WTC11 (cell line): ENCODE measurements around the gene BLOC1S5. TPM values are rescaled to one million over a fixed set of nuclear protein-coding genes. Genes with fewer than 3 reads are reported as not detected.

ENCODE experiments used
- ATAC-seq: fragments of 200-7000 bp; cut with Tn5 transposase; 2 replicates; pipeline ENCODE4 v1.10.0; 2021; ENCODE audit warnings: mild to moderate bottlenecking, moderate library complexity
- CTCF ChIA-PET: fragments of 300-600 bp; sonication (Branson Sonifier 250); formaldehyde crosslinking; loops from one replicate; lab custom pipeline; 2021; ENCODE audit warnings: antibody characterized with exemption; lab: Charles Lee
- POLR2A ChIA-PET: fragments of 350-600 bp; sonication (Branson Sonifier 250); formaldehyde crosslinking; loops from one replicate; lab custom pipeline; 2021; ENCODE audit warnings: antibody characterized with exemption; lab: Charles Lee
- DNase-seq: peaks from one replicate; pipeline ENCODE4 v3.0.0; 2021; ENCODE audit warnings: low spot score
- H3K27ac Mint-ChIP-seq: 2 replicates; pipeline ENCODE4 v1.8.0; 2021; ENCODE audit warnings: mixed read lengths
- H3K27me3 Mint-ChIP-seq: 2 replicates; pipeline ENCODE4 v1.8.0; 2021; ENCODE audit warnings: low read depth, mild to moderate bottlenecking, moderate library complexity, mixed read lengths
- H3K36me3 Mint-ChIP-seq: 2 replicates; pipeline ENCODE4 v1.8.0; 2021; ENCODE audit warnings: mixed read lengths
- H3K4me1 Mint-ChIP-seq: 2 replicates; pipeline ENCODE4 v1.8.0; 2022; ENCODE audit warnings: mixed read lengths
- H3K4me3 Mint-ChIP-seq: 2 replicates; pipeline ENCODE4 v1.8.0; 2021; ENCODE audit warnings: mild to moderate bottlenecking, moderate library complexity, mixed read lengths
- H3K9me3 Mint-ChIP-seq: 2 replicates; pipeline ENCODE4 v1.8.0; 2021; ENCODE audit warnings: mixed read lengths
- ETV6 ChIP-seq: sonication (generic); formaldehyde crosslinking; IDR thresholded peaks from 2 replicates; pipeline ENCODE4 v1.8.1; 2022; ENCODE audit warnings: mild to moderate bottlenecking, missing genetic modification reagents
- HMGA2 ChIP-seq: fragments of 250-450 bp; sonication (Bioruptor Pico); IDR thresholded peaks from 2 replicates; pipeline ENCODE4 v1.4.0; 2021; ENCODE audit warnings: mild to moderate bottlenecking, moderate library complexity
- KAT7 ChIP-seq: sonication (generic); formaldehyde crosslinking; IDR thresholded peaks from 2 replicates; pipeline ENCODE4 v1.8.1; 2023; ENCODE audit warnings: missing genetic modification reagents, mild to moderate bottlenecking, borderline replicate concordance
- MXD4 ChIP-seq: fragments of 250-450 bp; sonication (Bioruptor Pico); IDR thresholded peaks from 2 replicates; pipeline ENCODE4 v1.8.0; 2021; ENCODE audit warnings: mild to moderate bottlenecking, moderate library complexity, borderline replicate concordance
- NFE2L1 ChIP-seq: sonication (generic); formaldehyde crosslinking; IDR thresholded peaks from 2 replicates; pipeline ENCODE4 v1.8.1; 2023; ENCODE audit warnings: missing genetic modification reagents
- PRRX2 ChIP-seq: fragments of 250-450 bp; sonication (Bioruptor Pico); IDR thresholded peaks from 2 replicates; pipeline ENCODE4 v1.8.0; 2021; ENCODE audit warnings: mild to moderate bottlenecking
- RELA ChIP-seq: sonication (generic); formaldehyde crosslinking; IDR thresholded peaks from 2 replicates; pipeline ENCODE4 v1.8.1; 2022; ENCODE audit warnings: missing genetic modification reagents, mild to moderate bottlenecking, borderline replicate concordance
- TP53 ChIP-seq: sonication (generic); formaldehyde crosslinking; IDR thresholded peaks from 2 replicates; pipeline ENCODE4 v1.8.1; 2023; ENCODE audit warnings: mild to moderate bottlenecking, missing genetic modification reagents
- total RNA-seq: library from RNA; stranded (reverse); gene quantifications from 3 replicates; pipeline ENCODE4 v1.2.3, GENCODE V29; 2021
- TF ChIP-seq, protein P1 (sequence below): sonication (generic); formaldehyde crosslinking; IDR thresholded peaks from 2 replicates; pipeline ENCODE4 v1.8.1; 2022; ENCODE audit warnings: low read depth, missing genetic modification reagents, borderline replicate concordance
- TF ChIP-seq, protein P2 (sequence below): sonication (generic); formaldehyde crosslinking; IDR thresholded peaks from 2 replicates; pipeline ENCODE4 v1.8.0; 2022; ENCODE audit warnings: mild to moderate bottlenecking, missing genetic modification reagents
- TF ChIP-seq, protein P3 (sequence below): fragments of 250-450 bp; sonication (Bioruptor Pico); IDR thresholded peaks from 2 replicates; pipeline ENCODE4 v1.9.0; 2021; ENCODE audit warnings: mild to moderate bottlenecking, borderline replicate concordance
- TF ChIP-seq, protein P4 (sequence below): fragments of 250-450 bp; sonication (Bioruptor Pico); IDR thresholded peaks from 2 replicates; pipeline ENCODE4 v1.9.0; 2021; ENCODE audit warnings: mild to moderate bottlenecking
- TF ChIP-seq, protein P5 (sequence below): fragments of 250-450 bp; sonication (Bioruptor Pico); conservative IDR thresholded peaks from 2 replicates; pipeline ENCODE4 v1.9.0; 2021; ENCODE audit warnings: mild to moderate bottlenecking
- TF ChIP-seq, protein P6 (sequence below): sonication (generic); formaldehyde crosslinking; IDR thresholded peaks from 2 replicates; pipeline ENCODE4 v1.8.1; 2023; ENCODE audit warnings: mild to moderate bottlenecking, missing genetic modification reagents

Gene BLOC1S5
- total RNA-seq, 1 experiment from 2014 or later, result 17.9 TPM

DNA sequence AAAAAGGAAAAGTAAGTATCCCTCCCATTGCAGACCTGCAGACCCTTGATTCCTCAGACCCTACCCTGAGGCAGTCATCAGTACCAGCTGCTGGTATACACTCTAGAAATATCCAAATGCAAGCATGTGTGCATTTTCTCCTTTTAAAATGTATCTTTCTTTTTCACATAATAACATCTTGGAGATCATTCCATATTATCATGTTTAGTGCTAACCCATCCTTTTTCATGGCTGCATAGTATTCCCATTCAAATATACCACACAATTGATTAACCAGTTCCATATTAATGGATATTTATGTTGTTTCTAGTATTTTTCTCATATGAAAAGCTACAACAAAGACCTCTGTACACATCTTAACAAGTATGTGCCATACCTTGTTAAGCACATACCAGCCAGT is 70.8 kb downstream of the BLOC1S5 start:
- Mint-ChIP-seq H3K9me3 (peaks cover 8% of the 10 kb centered on the region), H3K4me3 (no peak overlapping the region), H3K4me1 (peaks cover 9% of the 10 kb centered on the region), H3K27me3 (no peaks in the 10 kb centered on the region), H3K27ac (no peak overlapping the region), H3K36me3 (no peaks in the 10 kb centered on the region)
- ATAC-seq (no peak), DNase-seq (no peak)
- TF ChIP-seq, protein P1, sequence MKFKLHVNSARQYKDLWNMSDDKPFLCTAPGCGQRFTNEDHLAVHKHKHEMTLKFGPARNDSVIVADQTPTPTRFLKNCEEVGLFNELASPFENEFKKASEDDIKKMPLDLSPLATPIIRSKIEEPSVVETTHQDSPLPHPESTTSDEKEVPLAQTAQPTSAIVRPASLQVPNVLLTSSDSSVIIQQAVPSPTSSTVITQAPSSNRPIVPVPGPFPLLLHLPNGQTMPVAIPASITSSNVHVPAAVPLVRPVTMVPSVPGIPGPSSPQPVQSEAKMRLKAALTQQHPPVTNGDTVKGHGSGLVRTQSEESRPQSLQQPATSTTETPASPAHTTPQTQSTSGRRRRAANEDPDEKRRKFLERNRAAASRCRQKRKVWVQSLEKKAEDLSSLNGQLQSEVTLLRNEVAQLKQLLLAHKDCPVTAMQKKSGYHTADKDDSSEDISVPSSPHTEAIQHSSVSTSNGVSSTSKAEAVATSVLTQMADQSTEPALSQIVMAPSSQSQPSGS (CRISPR knock-in tag), result no peak
- TF ChIP-seq NFE2L1, result no peak
- TF ChIP-seq, protein P2, sequence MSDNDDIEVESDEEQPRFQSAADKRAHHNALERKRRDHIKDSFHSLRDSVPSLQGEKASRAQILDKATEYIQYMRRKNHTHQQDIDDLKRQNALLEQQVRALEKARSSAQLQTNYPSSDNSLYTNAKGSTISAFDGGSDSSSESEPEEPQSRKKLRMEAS (CRISPR knock-in tag), result no peak
- TF ChIP-seq, protein P3, sequence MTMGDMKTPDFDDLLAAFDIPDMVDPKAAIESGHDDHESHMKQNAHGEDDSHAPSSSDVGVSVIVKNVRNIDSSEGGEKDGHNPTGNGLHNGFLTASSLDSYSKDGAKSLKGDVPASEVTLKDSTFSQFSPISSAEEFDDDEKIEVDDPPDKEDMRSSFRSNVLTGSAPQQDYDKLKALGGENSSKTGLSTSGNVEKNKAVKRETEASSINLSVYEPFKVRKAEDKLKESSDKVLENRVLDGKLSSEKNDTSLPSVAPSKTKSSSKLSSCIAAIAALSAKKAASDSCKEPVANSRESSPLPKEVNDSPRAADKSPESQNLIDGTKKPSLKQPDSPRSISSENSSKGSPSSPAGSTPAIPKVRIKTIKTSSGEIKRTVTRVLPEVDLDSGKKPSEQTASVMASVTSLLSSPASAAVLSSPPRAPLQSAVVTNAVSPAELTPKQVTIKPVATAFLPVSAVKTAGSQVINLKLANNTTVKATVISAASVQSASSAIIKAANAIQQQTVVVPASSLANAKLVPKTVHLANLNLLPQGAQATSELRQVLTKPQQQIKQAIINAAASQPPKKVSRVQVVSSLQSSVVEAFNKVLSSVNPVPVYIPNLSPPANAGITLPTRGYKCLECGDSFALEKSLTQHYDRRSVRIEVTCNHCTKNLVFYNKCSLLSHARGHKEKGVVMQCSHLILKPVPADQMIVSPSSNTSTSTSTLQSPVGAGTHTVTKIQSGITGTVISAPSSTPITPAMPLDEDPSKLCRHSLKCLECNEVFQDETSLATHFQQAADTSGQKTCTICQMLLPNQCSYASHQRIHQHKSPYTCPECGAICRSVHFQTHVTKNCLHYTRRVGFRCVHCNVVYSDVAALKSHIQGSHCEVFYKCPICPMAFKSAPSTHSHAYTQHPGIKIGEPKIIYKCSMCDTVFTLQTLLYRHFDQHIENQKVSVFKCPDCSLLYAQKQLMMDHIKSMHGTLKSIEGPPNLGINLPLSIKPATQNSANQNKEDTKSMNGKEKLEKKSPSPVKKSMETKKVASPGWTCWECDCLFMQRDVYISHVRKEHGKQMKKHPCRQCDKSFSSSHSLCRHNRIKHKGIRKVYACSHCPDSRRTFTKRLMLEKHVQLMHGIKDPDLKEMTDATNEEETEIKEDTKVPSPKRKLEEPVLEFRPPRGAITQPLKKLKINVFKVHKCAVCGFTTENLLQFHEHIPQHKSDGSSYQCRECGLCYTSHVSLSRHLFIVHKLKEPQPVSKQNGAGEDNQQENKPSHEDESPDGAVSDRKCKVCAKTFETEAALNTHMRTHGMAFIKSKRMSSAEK, result no peak
- TF ChIP-seq ETV6 (CRISPR knock-in tag), result no peak
- TF ChIP-seq, protein P4, sequence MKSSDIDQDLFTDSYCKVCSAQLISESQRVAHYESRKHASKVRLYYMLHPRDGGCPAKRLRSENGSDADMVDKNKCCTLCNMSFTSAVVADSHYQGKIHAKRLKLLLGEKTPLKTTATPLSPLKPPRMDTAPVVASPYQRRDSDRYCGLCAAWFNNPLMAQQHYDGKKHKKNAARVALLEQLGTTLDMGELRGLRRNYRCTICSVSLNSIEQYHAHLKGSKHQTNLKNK (CRISPR knock-in tag), result no peak
- TF ChIP-seq KAT7 (CRISPR knock-in tag), result no peak
- TF ChIP-seq, protein P5, sequence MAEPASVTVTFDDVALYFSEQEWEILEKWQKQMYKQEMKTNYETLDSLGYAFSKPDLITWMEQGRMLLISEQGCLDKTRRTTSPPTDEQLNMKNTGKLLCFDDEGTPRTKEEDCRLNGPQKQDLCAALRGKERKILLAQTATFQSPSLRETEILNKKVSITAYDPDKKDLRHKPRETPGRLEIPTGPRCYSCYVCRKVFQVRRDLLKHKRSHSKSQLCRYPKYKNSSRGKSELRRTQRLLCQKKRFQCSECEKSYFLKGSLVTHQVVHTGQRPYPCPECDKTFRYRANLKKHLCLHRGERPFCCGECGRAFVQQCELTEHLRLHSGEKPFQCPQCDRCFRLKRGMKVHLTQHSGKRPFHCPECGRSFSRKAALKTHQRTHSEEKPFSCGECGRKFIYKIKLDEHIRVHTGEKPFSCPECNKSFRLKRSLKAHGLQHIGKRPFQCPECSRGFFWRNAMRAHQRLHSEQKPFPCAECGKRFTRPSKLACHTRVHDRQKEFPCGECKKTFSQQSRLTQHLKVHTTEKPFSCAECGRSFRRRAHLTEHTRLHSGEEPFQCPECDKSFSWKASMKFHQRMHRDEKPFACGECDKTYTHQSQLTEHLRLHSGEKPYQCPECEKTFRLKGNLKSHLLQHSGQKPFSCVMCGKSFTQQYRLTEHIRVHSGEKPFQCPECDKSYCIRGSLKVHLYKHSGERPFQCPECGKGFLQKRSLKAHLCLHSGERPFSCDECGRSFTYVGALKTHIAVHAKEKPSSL (CRISPR knock-in tag), result no peak
- no peak for TF ChIP-seq HMGA2 (CRISPR knock-in tag)
- no peak for TF ChIP-seq PRRX2 (CRISPR knock-in tag)
- TF ChIP-seq TP53 (CRISPR knock-in tag), result no peak
- no peak for TF ChIP-seq RELA (CRISPR knock-in tag)
- TF ChIP-seq MXD4 (CRISPR knock-in tag), result no peak
- TF ChIP-seq, protein P6, sequence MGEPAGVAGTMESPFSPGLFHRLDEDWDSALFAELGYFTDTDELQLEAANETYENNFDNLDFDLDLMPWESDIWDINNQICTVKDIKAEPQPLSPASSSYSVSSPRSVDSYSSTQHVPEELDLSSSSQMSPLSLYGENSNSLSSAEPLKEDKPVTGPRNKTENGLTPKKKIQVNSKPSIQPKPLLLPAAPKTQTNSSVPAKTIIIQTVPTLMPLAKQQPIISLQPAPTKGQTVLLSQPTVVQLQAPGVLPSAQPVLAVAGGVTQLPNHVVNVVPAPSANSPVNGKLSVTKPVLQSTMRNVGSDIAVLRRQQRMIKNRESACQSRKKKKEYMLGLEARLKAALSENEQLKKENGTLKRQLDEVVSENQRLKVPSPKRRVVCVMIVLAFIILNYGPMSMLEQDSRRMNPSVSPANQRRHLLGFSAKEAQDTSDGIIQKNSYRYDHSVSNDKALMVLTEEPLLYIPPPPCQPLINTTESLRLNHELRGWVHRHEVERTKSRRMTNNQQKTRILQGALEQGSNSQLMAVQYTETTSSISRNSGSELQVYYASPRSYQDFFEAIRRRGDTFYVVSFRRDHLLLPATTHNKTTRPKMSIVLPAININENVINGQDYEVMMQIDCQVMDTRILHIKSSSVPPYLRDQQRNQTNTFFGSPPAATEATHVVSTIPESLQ (CRISPR knock-in tag), result no peak
- ChIA-PET CTCF (interaction anchor here (0.9 to 1.4 kb wide), 2 partner anchors 11 to 82 kb away, joined by 3 to 4 read pairs; no protein-coding TSS in a partner anchor), POLR2A (no interaction called here)
